ENCODE results near the gene LUC7L3. TPM values are rescaled to one million over a fixed set of nuclear protein-coding genes. Genes with fewer than 3 reads are reported as not detected.

The LUC7L3 gene
- total and polyA plus RNA-seq, 2 of the 13 experiments (the other 11 are each of a cell fraction or from before 2014, with no cell fraction given), result 108 to 120 TPM

DNA sequence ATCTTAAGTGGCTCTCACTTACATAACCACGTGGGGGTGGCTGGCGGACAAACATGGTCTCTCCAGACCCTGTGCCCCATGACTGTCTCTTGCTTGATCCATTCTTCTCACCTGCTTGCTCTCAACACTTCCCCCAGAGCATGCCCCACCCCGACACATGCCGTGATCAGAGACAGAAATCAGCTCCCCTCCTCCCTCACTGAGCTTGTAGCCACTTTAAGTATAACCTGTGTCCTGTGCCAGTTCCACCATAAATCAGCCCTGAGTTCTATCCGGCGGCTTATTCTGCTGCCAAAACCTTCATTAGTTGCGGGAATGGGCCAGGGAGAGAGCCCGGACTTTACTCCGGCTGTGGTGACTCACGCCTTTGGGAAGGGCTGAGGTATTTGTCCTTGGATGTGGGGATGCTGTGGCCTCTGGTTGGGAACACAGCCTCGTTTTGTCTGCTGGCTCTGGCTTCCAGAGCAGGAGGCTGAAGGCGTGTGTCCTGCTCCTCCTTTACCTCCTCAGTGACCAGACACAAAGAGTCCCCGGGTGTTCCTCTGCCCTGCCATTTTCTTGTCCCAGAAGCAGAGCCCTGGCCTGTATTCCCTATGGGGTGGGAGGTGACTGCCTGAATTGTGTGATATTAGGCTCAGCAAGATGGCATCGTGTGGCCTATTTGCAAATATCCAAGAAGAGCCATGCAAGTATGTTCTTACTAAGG is 32.8 kb upstream of the LUC7L3 start:
- intact Hi-C loops (cut with micrococcal nuclease; ENCODE audit: unreplicated experiment), result loop anchor here (2.0 kb wide), 1 partner anchor 52 kb away; the partner anchor contains the start of gene ABCC3
- no TSS peak for BruUV-seq (replicated peaks)
- no peaks in the 10 kb centered on the region for H4K20me1 ChIP-seq (ENCODE audit: insufficient read depth, low read length)
- DNase-seq (ENCODE audit: low spot score) (peak; percentile 98), FAIRE-seq (peak; percentile 100), ATAC-seq (peak; percentile 78)
- peak overlapping the region; percentile 33 to 75 (median 66) for H3K4me3 ChIP-seq (replicated peaks in 1 of 3; ENCODE audit: insufficient read depth in 1 of 3, low read depth in 2 of 3, low read length in 3 of 3)
- H3K36me3 ChIP-seq (replicated peaks in 1 of 2; ENCODE audit: control insufficient read depth in 1 of 2, insufficient read depth in 2 of 2, low read length in 2 of 2), result no peaks in the 10 kb centered on the region
- H3K9ac ChIP-seq (ENCODE audit: insufficient read depth, low read depth, low read length), result peak overlapping the region; percentile 87
- peaks cover 18% of the 10 kb centered on the region for H3K79me2 ChIP-seq (ENCODE audit: insufficient read depth, low read length)
- H3K27me3 ChIP-seq (ENCODE audit: control insufficient read depth in 1 of 2, insufficient read depth in 2 of 2, low read length in 2 of 2), result no peaks in the 10 kb centered on the region; a peak in 1 of 5 replicates
- ChIA-PET CTCF (ENCODE audit: low intra/inter-chr PET ratio, low total read pairs) (no interaction called here), POLR2A (interaction anchor here (0.8 to 21.3 kb wide), 20 partner anchors 8 to 207 kb away, joined by 3 to 839 read pairs (median 8); partner anchors contain the start of genes ABCC3, ANKRD40, CACNA1G and LUC7L3)
- in situ Hi-C loops (cut with HindIII; ENCODE audit: extremely low pct_ligation_motif_present, low pct_unique_long_range_greater_than_20kb), result no loop called here
- peaks cover 98% of the 10 kb centered on the region for H3K4me1 ChIP-seq (ENCODE audit: insufficient read depth, low read length)
- peak overlapping the region; percentile 99 for H3K27ac ChIP-seq (ENCODE audit: extremely low read length, insufficient read depth, low read length)
- H3K4me2 ChIP-seq (ENCODE audit: low read depth, low read length), result peak overlapping the region; percentile 93
- no peak overlapping the region for H2AFZ ChIP-seq (ENCODE audit: low read length)
- no peaks in the 10 kb centered on the region for H3K9me3 ChIP-seq (ENCODE audit: low read length)
- WGBS (ENCODE audit: low lambda C conversion rate), result 2% methylated on average over 14 of the region's 14 CpGs
- TF ChIP-seq, protein P1, sequence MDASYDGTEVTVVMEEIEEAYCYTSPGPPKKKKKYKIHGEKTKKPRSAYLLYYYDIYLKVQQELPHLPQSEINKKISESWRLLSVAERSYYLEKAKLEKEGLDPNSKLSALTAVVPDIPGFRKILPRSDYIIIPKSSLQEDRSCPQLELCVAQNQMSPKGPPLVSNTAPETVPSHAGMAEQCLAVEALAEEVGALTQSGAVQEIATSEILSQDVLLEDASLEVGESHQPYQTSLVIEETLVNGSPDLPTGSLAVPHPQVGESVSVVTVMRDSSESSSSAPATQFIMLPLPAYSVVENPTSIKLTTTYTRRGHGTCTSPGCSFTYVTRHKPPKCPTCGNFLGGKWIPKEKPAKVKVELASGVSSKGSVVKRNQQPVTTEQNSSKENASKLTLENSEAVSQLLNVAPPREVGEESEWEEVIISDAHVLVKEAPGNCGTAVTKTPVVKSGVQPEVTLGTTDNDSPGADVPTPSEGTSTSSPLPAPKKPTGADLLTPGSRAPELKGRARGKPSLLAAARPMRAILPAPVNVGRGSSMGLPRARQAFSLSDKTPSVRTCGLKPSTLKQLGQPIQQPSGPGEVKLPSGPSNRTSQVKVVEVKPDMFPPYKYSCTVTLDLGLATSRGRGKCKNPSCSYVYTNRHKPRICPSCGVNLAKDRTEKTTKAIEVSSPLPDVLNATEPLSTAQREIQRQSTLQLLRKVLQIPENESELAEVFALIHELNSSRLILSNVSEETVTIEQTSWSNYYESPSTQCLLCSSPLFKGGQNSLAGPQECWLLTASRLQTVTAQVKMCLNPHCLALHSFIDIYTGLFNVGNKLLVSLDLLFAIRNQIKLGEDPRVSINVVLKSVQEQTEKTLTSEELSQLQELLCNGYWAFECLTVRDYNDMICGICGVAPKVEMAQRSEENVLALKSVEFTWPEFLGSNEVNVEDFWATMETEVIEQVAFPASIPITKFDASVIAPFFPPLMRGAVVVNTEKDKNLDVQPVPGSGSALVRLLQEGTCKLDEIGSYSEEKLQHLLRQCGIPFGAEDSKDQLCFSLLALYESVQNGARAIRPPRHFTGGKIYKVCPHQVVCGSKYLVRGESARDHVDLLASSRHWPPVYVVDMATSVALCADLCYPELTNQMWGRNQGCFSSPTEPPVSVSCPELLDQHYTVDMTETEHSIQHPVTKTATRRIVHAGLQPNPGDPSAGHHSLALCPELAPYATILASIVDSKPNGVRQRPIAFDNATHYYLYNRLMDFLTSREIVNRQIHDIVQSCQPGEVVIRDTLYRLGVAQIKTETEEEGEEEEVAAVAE (CRISPR knock-in tag; IDR thresholded peaks at IDR 0.05; ENCODE audit: borderline replicate concordance), result no peak
- TF ChIP-seq SIX1 (CRISPR knock-in tag; IDR thresholded peaks at IDR 0.05; ENCODE audit: borderline replicate concordance), result peak; percentile 77; the same call in 1 of the 2 replicates
- TF ChIP-seq ZNF563 (CRISPR knock-in tag; IDR thresholded peaks at IDR 0.05), result no peak
- TF ChIP-seq, protein P2, sequence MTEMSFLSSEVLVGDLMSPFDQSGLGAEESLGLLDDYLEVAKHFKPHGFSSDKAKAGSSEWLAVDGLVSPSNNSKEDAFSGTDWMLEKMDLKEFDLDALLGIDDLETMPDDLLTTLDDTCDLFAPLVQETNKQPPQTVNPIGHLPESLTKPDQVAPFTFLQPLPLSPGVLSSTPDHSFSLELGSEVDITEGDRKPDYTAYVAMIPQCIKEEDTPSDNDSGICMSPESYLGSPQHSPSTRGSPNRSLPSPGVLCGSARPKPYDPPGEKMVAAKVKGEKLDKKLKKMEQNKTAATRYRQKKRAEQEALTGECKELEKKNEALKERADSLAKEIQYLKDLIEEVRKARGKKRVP (CRISPR knock-in tag; IDR thresholded peaks at IDR 0.05), result peak; percentile 43 to 82; a peak in 2 of 4 replicates
- TF ChIP-seq SMAD9 (CRISPR knock-in tag; IDR thresholded peaks at IDR 0.05), result 0 out of 2 replicates have a peak, but pooled peaks have one; percentile 52
- TF ChIP-seq, protein P3, sequence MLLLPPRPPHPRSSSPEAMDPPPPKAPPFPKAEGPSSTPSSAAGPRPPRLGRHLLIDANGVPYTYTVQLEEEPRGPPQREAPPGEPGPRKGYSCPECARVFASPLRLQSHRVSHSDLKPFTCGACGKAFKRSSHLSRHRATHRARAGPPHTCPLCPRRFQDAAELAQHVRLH (CRISPR knock-in tag; IDR thresholded peaks at IDR 0.05; ENCODE audit: borderline replicate concordance, low read depth), result peak; percentile 78
- no peak; the same call in 1 of the 2 replicates for TF ChIP-seq HCFC1 (IDR thresholded peaks at IDR 0.05; ENCODE audit: low read depth, low read length)
- TF ChIP-seq REPIN1 (CRISPR knock-in tag; IDR thresholded peaks at IDR 0.05; ENCODE audit: borderline replicate concordance, low read depth), result peak; percentile 68; the same call in 1 of the 2 replicates
- TF ChIP-seq GATAD2A (CRISPR knock-in tag; IDR thresholded peaks at IDR 0.05), result peak; percentile 90
- TF ChIP-seq, protein P4, sequence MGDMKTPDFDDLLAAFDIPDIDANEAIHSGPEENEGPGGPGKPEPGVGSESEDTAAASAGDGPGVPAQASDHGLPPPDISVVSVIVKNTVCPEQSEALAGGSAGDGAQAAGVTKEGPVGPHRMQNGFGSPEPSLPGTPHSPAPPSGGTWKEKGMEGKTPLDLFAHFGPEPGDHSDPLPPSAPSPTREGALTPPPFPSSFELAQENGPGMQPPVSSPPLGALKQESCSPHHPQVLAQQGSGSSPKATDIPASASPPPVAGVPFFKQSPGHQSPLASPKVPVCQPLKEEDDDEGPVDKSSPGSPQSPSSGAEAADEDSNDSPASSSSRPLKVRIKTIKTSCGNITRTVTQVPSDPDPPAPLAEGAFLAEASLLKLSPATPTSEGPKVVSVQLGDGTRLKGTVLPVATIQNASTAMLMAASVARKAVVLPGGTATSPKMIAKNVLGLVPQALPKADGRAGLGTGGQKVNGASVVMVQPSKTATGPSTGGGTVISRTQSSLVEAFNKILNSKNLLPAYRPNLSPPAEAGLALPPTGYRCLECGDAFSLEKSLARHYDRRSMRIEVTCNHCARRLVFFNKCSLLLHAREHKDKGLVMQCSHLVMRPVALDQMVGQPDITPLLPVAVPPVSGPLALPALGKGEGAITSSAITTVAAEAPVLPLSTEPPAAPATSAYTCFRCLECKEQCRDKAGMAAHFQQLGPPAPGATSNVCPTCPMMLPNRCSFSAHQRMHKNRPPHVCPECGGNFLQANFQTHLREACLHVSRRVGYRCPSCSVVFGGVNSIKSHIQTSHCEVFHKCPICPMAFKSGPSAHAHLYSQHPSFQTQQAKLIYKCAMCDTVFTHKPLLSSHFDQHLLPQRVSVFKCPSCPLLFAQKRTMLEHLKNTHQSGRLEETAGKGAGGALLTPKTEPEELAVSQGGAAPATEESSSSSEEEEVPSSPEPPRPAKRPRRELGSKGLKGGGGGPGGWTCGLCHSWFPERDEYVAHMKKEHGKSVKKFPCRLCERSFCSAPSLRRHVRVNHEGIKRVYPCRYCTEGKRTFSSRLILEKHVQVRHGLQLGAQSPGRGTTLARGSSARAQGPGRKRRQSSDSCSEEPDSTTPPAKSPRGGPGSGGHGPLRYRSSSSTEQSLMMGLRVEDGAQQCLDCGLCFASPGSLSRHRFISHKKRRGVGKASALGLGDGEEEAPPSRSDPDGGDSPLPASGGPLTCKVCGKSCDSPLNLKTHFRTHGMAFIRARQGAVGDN (CRISPR knock-in tag; IDR thresholded peaks at IDR 0.05), result peak; percentile 80
- peak; percentile 91; the same call in 1 of the 2 replicates for TF ChIP-seq ZNF83 (CRISPR knock-in tag; IDR thresholded peaks at IDR 0.05; ENCODE audit: borderline replicate concordance)
- TF ChIP-seq PAWR (CRISPR knock-in tag; IDR thresholded peaks at IDR 0.05; ENCODE audit: borderline replicate concordance), result no peak
